Upper lobe of left lung (tissue), 6 donors: ENCODE data around the gene MAGEF1. TPM values are rescaled to one million over a fixed set of nuclear protein-coding genes. Genes with fewer than 3 reads are reported as not detected.

ENCODE experiments used
- ATAC-seq, 2 donors: fragments of 200-7000 bp; cut with Tn5 transposase; one replicate each; pipeline ENCODE4 v1.9.1; 2022; ENCODE audit warnings: mild to moderate bottlenecking in 2 of 2, moderate library complexity in 2 of 2; ENCODE audit not compliant: low FRiP score in 2 of 2
- DNase-seq, 2 donors: peaks; one replicate each; pipeline ENCODE4 v3.0.0-alpha.2; 2019 to 2020
- H3K27ac ChIP-seq, 4 donors: fragments of 200-600 bp; sonication (generic); one replicate each; pipeline ENCODE4 v1.5.1; 2016 to 2019
- H3K27me3 ChIP-seq, 4 donors: fragments of 200-600 bp; sonication (generic); one replicate each; pipeline ENCODE4 v1.5.1; 2017 to 2019
- H3K36me3 ChIP-seq, 4 donors: fragments of 200-600 bp; sonication (generic); one replicate each; pipeline ENCODE4 v1.5.1; 2016 to 2019
- H3K4me1 ChIP-seq, 4 donors: fragments of 200-600 bp; sonication (generic); one replicate each; pipeline ENCODE4 v1.5.1; 2018 to 2019
- H3K4me3 ChIP-seq, 4 donors: fragments of 200-600 bp; sonication (generic); one replicate each; pipeline ENCODE4 v1.5.1; 2017 to 2019; ENCODE audit warnings: mild to moderate bottlenecking in 2 of 4, moderate library complexity in 1 of 4
- H3K9me3 ChIP-seq, 4 donors: fragments of 200-600 bp; sonication (generic); one replicate each; pipeline ENCODE4 v1.5.1; 2018 to 2019
- EP300 ChIP-seq, 4 donors: sonication (generic); formaldehyde crosslinking; IDR thresholded peaks; one replicate each; pipeline ENCODE4 v1.5.1; 2017; ENCODE audit warnings: antibody characterized with exemption in 4 of 4, control low read depth in 2 of 4
- POLR2A ChIP-seq, 4 donors: fragments of 450-650 bp; IDR thresholded peaks; one replicate each; pipeline ENCODE4 v1.5.1; 2016 to 2017; ENCODE audit warnings: antibody characterized with exemption in 4 of 4, mild to moderate bottlenecking in 2 of 4
- POLR2AphosphoS5 ChIP-seq, 2 donors: sonication (generic); formaldehyde crosslinking; IDR thresholded peaks; one replicate each; pipeline ENCODE4 v1.5.1; 2017; ENCODE audit warnings: antibody characterized with exemption in 2 of 2
- WGBS, 2 donors: methylation state at CpG; one replicate each; pipeline ENCODE4 v1.1.5; 2017 to 2018; 5-methylcytosine and 5-hydroxymethylcytosine counted together
- total RNA-seq, 6 donors: library from RNA; depleted of rRNA in 4 of 6; stranded (reverse); fragments of >200 nt in 4 of 6; gene quantifications; one replicate each; pipeline versions ENCODE4 v1.1.0 to v1.2.1, GENCODE V29; 2016 to 2021
- TF ChIP-seq, protein P1 (sequence below), 6 experiments: fragments of 450-650 bp in 4 of 6; fragments of 200-600 bp in 2 of 6; sonication (generic) in 2 of 6; IDR thresholded peaks; one replicate each; pipeline ENCODE4 v1.5.1; 2016 to 2019; ENCODE audit warnings: antibody characterized with exemption in 6 of 6
- donor health status: DM: no; HTN: no; CAD: no; lungs with moderate emphysema.
- donor health status: DM: no; HTN: yes; CAD: no; lungs with severe emphysema.

The MAGEF1 gene
- total RNA-seq, 6 donors from 2014 or later = 13.6 to 52.4 (median 35.7) TPM

DNA sequence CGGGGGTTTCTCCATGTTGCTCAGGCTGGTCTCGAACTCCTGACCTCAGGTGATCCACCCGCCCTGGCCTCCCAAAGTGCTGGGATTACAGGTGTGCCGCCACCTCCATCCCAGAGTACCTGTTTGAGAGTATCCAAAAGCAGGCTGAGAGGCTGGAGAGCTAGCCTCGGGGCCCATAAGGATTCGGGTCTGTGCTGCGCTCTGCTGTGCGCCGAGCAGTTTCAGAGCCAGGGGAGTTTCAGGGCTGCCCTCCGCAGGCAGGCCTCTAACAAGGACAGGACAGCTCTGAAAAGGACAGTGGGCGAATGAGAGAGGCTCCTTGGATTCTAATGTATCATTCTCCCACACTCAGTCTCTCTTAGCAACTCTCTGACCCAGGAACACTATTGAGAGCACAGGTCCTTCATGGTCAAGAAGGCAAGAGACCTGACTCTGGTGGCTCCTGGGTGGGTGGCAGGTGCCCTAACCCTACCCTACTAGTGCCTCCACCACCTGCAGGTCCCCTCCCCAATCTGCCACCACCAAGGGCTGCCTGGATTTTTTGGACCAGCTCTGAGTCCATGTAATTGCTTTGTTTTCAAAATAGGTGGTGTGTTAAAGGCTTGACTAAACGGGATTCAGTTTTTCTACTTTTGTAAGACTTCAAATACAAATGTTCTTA, 27.8 kb downstream of the MAGEF1 start:
- no peaks in the 10 kb centered on the region for H3K27me3 ChIP-seq
- peaks cover 8 to 14% (median 11%) of the 10 kb centered on the region in 4 donors for H3K4me1 ChIP-seq
- no peaks in the 10 kb centered on the region for H3K9me3 ChIP-seq
- H3K36me3 ChIP-seq = no peaks in the 10 kb centered on the region
- ATAC-seq (no peak), DNase-seq (no peak)
- H3K4me3 ChIP-seq = no peak overlapping the region
- TF ChIP-seq EP300 (IDR thresholded peaks at IDR 0.05) (no peak), POLR2A (IDR thresholded peaks at IDR 0.05) (no peak), POLR2AphosphoS5 (IDR thresholded peaks at IDR 0.05) (no peak)
- TF ChIP-seq, protein P1, sequence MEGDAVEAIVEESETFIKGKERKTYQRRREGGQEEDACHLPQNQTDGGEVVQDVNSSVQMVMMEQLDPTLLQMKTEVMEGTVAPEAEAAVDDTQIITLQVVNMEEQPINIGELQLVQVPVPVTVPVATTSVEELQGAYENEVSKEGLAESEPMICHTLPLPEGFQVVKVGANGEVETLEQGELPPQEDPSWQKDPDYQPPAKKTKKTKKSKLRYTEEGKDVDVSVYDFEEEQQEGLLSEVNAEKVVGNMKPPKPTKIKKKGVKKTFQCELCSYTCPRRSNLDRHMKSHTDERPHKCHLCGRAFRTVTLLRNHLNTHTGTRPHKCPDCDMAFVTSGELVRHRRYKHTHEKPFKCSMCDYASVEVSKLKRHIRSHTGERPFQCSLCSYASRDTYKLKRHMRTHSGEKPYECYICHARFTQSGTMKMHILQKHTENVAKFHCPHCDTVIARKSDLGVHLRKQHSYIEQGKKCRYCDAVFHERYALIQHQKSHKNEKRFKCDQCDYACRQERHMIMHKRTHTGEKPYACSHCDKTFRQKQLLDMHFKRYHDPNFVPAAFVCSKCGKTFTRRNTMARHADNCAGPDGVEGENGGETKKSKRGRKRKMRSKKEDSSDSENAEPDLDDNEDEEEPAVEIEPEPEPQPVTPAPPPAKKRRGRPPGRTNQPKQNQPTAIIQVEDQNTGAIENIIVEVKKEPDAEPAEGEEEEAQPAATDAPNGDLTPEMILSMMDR (IDR thresholded peaks at IDR 0.05) = no peak
- H3K27ac ChIP-seq = no peak overlapping the region
- 92 to 96% methylated on average over 5 to 12 of the region's 12 CpGs for WGBS, 2 donors

DNA sequence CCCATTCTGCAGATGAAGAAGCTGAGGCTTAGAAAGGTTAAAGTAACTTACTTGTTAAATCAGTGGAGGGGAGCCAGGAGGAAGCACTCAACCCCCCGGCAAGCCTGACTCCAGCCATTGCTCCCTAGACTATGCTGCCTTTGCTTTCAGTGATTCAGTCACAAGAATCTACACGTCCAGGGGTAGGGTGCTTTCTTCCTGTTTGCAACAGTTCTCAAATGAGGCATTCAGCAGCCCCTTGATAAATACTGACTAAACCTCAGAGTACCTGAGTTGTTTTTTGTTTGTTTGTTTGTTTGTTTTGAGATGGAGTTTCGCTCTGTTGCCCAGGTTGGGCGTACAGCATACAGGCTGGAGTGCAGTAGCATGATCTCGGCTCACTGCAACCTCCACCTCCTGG, 28.6 kb downstream of the MAGEF1 start:
- Histone ChIP-seq H3K27me3 (no peaks in the 10 kb centered on the region), H3K4me1 (peaks cover 7 to 11% (median 9%) of the 10 kb centered on the region in 4 donors), H3K36me3 (no peaks in the 10 kb centered on the region), H3K27ac (no peak overlapping the region), H3K9me3 (no peaks in the 10 kb centered on the region), H3K4me3 (no peak overlapping the region)
- TF ChIP-seq, protein P1 (IDR thresholded peaks at IDR 0.05) = no peak
- TF ChIP-seq POLR2AphosphoS5 (IDR thresholded peaks at IDR 0.05) = no peak
- TF ChIP-seq POLR2A (IDR thresholded peaks at IDR 0.05) = no peak
- no peak for TF ChIP-seq EP300 (IDR thresholded peaks at IDR 0.05)
- DNase-seq (no peak), ATAC-seq (no peak)
- 64 to 68% methylated on average over 5 of the region's 5 CpGs for WGBS, 2 donors

DNA sequence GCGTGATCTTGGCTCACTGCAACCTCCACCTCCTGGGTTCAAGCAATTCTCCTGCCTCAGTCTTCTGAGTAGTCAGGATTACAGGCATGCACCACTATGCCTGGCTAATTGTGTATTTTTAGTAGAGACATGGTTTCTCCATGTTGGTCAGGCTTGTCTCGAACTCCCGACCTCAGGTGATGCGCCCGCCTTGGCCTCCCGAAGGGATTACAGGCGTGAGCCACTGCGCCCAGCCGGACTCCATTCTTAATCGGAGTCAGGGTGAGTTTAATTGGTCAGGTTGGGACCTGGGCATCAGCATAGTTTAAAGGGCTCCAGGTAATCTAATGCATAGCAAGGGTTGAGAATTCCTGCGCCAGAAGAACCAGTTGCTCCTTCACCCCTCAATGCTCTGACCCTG, 29.2 kb downstream of the MAGEF1 start:
- H3K36me3 ChIP-seq = no peaks in the 10 kb centered on the region
- DNase-seq = no peak
- H3K27me3 ChIP-seq = no peaks in the 10 kb centered on the region
- H3K9me3 ChIP-seq = no peaks in the 10 kb centered on the region
- 95 to 99% methylated on average over 7 to 11 of the region's 11 CpGs for WGBS, 2 donors
- ATAC-seq = no peak
- no peak for TF ChIP-seq POLR2AphosphoS5 (IDR thresholded peaks at IDR 0.05)
- TF ChIP-seq, protein P1 (IDR thresholded peaks at IDR 0.05) = no peak
- no peak for TF ChIP-seq EP300 (IDR thresholded peaks at IDR 0.05)
- TF ChIP-seq POLR2A (IDR thresholded peaks at IDR 0.05) = no peak
- no peak overlapping the region for H3K4me3 ChIP-seq
- H3K27ac ChIP-seq = no peak overlapping the region
- peaks cover 4 to 7% (median 5%) of the 10 kb centered on the region in 4 donors for H3K4me1 ChIP-seq

DNA sequence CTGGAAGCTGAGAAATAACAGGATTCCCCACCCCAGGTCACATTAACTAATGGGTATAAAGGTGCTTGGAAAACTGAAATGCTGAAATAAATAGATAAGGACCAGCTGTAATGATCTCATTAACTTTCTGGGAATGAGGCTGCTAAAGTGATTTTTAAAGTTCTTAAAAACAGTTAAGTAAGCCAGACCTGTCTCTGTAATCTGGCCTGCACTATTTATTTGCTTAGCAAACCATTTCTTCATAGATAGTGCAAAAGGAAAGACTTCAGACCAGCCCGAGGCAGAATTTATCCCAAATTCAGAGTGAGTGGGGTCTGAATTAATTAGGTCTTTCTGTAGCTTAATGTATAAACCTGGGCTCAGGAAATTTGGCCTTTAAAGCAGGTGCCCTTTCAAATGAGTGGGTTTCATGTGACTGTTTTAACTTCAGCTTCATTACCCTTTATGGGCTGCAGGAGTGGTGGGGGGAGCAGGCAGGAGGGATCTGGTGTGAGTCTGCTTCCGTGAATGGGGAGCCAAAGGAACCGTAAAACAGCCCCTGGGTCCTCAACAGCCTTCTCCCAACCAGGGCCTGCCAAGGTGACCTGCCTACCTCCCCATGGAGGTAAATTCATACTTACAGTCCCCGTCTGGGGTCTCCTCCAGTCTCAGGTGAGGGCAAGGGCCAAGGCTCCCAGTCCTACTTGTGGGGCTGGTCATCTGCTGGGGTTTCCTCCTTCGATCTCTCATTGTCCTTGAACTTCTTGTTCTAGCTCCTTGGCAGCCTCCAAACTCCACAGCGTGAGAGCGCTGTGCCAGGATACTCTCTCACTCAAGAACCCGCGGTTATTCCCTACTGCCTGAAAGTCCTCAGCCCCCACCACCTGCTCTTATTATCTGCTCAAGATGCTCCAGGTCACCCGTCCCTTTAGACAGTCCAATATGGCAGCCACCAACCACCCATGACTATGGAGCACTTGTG, 31.2 kb downstream of the MAGEF1 start:
- ATAC-seq (no peak), DNase-seq (no peak)
- Histone ChIP-seq H3K27me3 (no peaks in the 10 kb centered on the region), H3K4me1 (peaks cover 0 to 3% (median 0%) of the 10 kb centered on the region in 4 donors), H3K36me3 (no peaks in the 10 kb centered on the region), H3K4me3 (no peak overlapping the region), H3K9me3 (no peaks in the 10 kb centered on the region), H3K27ac (no peak overlapping the region)
- 86 to 91% methylated on average over 10 of the region's 10 CpGs for WGBS, 2 donors
- TF ChIP-seq POLR2AphosphoS5 (IDR thresholded peaks at IDR 0.05) = no peak

DNA sequence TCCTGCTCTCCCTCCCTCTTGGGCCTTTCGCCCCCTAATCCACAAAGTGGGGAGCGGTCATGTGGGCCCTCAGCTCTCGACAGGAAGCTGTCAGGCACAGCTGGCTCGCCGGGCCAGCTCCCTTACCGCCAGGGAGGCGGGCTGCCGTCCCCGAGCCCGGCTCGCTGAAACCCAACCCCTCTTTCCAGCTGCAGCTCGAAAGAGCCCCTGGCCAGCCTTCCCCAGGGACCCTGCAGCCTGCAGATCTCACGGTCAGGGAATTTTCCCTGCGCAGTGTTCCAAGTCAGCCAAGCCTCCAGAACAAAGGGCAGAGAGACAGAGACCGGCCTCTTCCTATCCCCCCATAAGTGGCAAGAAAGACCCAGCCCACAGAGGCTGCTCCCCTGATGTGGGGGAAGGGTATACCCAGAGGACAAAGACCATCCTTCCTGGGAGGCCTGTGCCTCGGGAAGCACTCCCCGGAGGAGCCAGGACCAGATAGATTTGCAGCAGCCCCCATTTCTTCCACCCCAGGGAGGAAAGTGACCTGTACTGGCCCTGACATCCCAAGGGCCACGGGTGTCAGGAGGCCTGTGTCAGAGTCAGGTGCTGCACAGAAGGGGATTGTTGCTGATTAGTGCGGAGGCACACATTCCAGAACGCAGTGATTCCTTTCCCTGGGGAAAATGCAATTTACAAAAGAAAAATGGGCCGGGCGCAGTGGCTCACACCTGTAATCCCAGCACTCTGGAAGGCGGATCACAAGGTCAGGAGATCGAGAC, 32.6 kb downstream of the MAGEF1 start:
- Histone ChIP-seq H3K27ac (no peak overlapping the region), H3K9me3 (no peaks in the 10 kb centered on the region), H3K4me1 (peaks cover 0 to 3% (median 0%) of the 10 kb centered on the region in 4 donors), H3K27me3 (no peaks in the 10 kb centered on the region), H3K4me3 (no peak overlapping the region), H3K36me3 (no peaks in the 10 kb centered on the region)
- TF ChIP-seq, protein P1 (IDR thresholded peaks at IDR 0.05) = no peak
- TF ChIP-seq EP300 (IDR thresholded peaks at IDR 0.05) (no peak), POLR2AphosphoS5 (IDR thresholded peaks at IDR 0.05) (no peak), POLR2A (IDR thresholded peaks at IDR 0.05) (no peak)
- 55 to 60% methylated on average over 16 to 22 of the region's 24 CpGs for WGBS, 2 donors
- ATAC-seq = peak; percentile 7 to 29
- no peak for DNase-seq
